ENCODE measurements around the gene CDCA4. TPM values are rescaled to one million over a fixed set of nuclear protein-coding genes. Genes with fewer than 3 reads are reported as not detected.

CDCA4 gene
- total RNA-seq, 2 experiments from 2014 or later = 17.7 to 18.8 TPM

DNA sequence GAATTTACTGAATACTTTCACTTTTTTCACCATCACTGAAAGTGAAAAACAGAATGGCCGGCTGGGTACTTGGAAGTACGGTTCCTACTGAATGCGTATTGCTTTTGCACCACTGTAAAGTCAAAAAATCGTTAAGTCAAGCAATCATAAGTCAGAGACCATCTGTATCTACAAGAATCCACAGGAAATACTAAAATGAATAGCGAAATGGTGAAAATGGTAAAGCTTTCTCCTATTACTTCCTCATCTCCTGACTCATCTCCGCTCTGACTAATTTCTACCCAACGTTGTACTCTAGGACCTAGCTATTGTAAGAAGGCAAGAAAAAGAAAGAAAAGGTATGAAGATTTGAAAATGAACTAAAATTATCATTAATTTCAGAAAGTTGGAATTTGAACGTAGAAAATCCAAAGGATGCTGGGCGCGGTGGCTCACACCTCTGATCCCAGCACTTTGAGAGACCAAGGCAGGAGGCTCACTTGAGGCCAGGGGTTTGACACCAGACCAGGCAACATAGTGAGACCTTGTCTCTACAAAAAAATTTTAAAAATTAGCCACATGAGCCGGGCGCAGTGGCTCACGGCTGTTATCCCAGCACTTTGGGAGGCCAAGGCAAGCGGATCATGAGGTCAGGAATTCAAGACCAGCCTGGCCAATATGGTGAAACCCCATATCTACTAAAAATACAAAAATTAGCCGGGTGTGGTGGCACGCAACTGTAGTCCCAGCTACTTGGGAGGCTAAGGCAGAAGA is 5.3 kb upstream of the CDCA4 start:
- H3K36me3 ChIP-seq (ENCODE audit: insufficient read depth, low read length) = no peaks in the 10 kb centered on the region
- ATAC-seq (ENCODE audit: poor library complexity) (no peak), DNase-seq (peak in 3 of 14 experiments; percentile 35 to 57 (median 46))
- H3K4me3 ChIP-seq (ENCODE audit: low read length) = no peak overlapping the region
- intact Hi-C loops (cut with DNase I, micrococcal nuclease) = no loop called here
- no peak overlapping the region for H3K27ac ChIP-seq (ENCODE audit: low read depth in 1 of 2, low read length in 2 of 2)
- H3K9me3 Mint-ChIP-seq = no peaks in the 10 kb centered on the region
- H3K9me3 ChIP-seq (ENCODE audit: control insufficient read depth in 1 of 2, insufficient read depth in 1 of 2, low read length in 2 of 2) = no peaks in the 10 kb centered on the region
- no peak overlapping the region for H3K4me3 Mint-ChIP-seq
- TF ChIP-seq, protein P1, sequence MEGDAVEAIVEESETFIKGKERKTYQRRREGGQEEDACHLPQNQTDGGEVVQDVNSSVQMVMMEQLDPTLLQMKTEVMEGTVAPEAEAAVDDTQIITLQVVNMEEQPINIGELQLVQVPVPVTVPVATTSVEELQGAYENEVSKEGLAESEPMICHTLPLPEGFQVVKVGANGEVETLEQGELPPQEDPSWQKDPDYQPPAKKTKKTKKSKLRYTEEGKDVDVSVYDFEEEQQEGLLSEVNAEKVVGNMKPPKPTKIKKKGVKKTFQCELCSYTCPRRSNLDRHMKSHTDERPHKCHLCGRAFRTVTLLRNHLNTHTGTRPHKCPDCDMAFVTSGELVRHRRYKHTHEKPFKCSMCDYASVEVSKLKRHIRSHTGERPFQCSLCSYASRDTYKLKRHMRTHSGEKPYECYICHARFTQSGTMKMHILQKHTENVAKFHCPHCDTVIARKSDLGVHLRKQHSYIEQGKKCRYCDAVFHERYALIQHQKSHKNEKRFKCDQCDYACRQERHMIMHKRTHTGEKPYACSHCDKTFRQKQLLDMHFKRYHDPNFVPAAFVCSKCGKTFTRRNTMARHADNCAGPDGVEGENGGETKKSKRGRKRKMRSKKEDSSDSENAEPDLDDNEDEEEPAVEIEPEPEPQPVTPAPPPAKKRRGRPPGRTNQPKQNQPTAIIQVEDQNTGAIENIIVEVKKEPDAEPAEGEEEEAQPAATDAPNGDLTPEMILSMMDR (IDR thresholded peaks at IDR 0.05) = no peak
- peak overlapping the region; percentile 73 for H3K27ac Mint-ChIP-seq
- no peaks in the 10 kb centered on the region for H3K36me3 Mint-ChIP-seq (ENCODE audit: low read depth)
- ChIA-PET CTCF (interaction anchor here (0.9 to 4.0 kb wide), 2 partner anchors 20 to 64 kb away, joined by 3 to 20 read pairs; no protein-coding TSS in a partner anchor), POLR2A (no interaction called here)
- H3K4me1 ChIP-seq (ENCODE audit: insufficient read depth, low read length) = peaks cover 38% of the 10 kb centered on the region
- no peaks in the 10 kb centered on the region for H3K27me3 ChIP-seq (ENCODE audit: control insufficient read depth in 1 of 2, insufficient read depth in 2 of 2, low read length in 2 of 2)
- H3K4me1 Mint-ChIP-seq (ENCODE audit: low read depth) = peaks cover 28% of the 10 kb centered on the region
- no peaks in the 10 kb centered on the region for H3K27me3 Mint-ChIP-seq

DNA sequence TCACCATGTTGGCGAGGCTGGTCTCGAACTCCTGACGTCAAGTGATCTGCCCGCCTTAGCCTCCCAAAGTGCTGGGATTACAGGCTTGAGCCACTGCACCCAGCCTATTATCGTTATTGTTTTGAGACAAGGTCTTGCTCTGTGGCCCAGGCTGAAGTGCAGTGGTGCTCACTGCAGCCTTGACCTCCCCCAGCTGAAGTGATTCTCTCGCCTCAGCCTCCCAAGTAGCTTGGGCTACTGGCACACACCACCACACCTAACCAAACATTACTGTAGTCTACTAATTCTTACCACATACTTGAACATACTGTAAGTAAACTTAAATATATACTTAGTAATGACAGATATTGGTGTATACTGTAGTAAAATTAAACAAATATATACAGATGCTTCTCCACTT is 4.5 kb upstream of the CDCA4 start:
- Mint-ChIP-seq H3K27me3 (no peaks in the 10 kb centered on the region), H3K4me3 (no peak overlapping the region), H3K9me3 (no peaks in the 10 kb centered on the region), H3K36me3 (ENCODE audit: low read depth) (no peaks in the 10 kb centered on the region), H3K27ac (peak overlapping the region; percentile 73), H3K4me1 (ENCODE audit: low read depth) (peaks cover 28% of the 10 kb centered on the region)
- ChIA-PET POLR2A (no interaction called here), CTCF (interaction anchor here (0.9 to 4.0 kb wide), 2 partner anchors 20 to 65 kb away, joined by 3 to 20 read pairs; no protein-coding TSS in a partner anchor)
- no peak for DNase-seq
- TF ChIP-seq, protein P1 (IDR thresholded peaks at IDR 0.05) = no peak
- ATAC-seq (ENCODE audit: poor library complexity) = no peak
- no peaks in the 10 kb centered on the region for H3K27me3 ChIP-seq (ENCODE audit: control insufficient read depth in 1 of 2, insufficient read depth in 2 of 2, low read length in 2 of 2)
- no peak overlapping the region for H3K4me3 ChIP-seq (ENCODE audit: low read length)
- no peak overlapping the region for H3K27ac ChIP-seq (ENCODE audit: low read depth in 1 of 2, low read length in 2 of 2)
- intact Hi-C loops (cut with DNase I, micrococcal nuclease) = no loop called here
- no peaks in the 10 kb centered on the region for H3K36me3 ChIP-seq (ENCODE audit: insufficient read depth, low read length)
- peaks cover 38% of the 10 kb centered on the region for H3K4me1 ChIP-seq (ENCODE audit: insufficient read depth, low read length)
- no peaks in the 10 kb centered on the region for H3K9me3 ChIP-seq (ENCODE audit: control insufficient read depth in 1 of 2, insufficient read depth in 1 of 2, low read length in 2 of 2)

DNA sequence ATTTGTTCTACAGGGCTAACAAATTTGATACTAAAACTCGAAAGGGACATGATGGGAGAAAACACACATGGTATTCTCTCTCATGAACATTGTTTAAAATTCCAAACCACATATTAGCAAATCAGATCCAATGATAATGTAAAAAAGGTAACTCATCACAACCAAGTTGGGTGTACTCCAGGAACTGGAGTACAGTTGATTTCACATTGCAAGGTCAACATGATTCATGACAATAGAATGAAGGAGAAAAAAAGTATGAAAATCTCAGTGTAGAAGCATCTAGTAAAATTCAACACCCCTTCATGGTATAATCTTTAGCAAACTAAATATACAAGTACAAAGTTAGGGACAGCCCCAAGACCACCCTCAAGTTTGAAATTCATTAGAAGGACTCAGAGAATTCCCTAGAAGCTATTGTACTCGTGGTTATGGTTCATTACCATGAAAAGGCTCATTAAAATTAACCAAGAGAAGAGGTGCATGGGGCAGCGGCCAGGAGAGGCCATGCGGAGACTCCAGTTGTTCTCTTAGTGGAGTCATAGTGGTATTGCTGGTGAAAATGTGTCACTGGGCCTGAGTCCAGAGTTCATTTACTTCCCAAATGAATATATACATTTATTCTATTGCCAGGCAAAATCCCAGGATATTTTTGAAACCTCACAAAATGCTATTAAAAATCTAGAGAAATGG is 3.1 kb upstream of the CDCA4 start:
- H3K9me3 ChIP-seq (ENCODE audit: control insufficient read depth in 1 of 2, insufficient read depth in 1 of 2, low read length in 2 of 2) = no peaks in the 10 kb centered on the region
- ATAC-seq (ENCODE audit: poor library complexity) = no peak
- no peak overlapping the region for H3K4me3 ChIP-seq (ENCODE audit: low read length)
- peaks cover 42% of the 10 kb centered on the region for H3K4me1 Mint-ChIP-seq (ENCODE audit: low read depth)
- TF ChIP-seq, protein P1 (IDR thresholded peaks at IDR 0.05) = no peak
- H3K4me1 ChIP-seq (ENCODE audit: insufficient read depth, low read length) = peaks cover 51% of the 10 kb centered on the region
- H3K9me3 Mint-ChIP-seq = no peaks in the 10 kb centered on the region
- no peak overlapping the region for H3K27ac ChIP-seq (ENCODE audit: low read depth in 1 of 2, low read length in 2 of 2)
- no peaks in the 10 kb centered on the region for H3K27me3 Mint-ChIP-seq
- ChIA-PET CTCF (interaction anchor here (4.0 kb wide), 1 partner anchor 22 kb away, joined by 20 read pairs; no protein-coding TSS in a partner anchor), POLR2A (no interaction called here)
- no peak overlapping the region for H3K4me3 Mint-ChIP-seq
- DNase-seq = no peak
- intact Hi-C loops (cut with DNase I, micrococcal nuclease) = loop anchor here in 1 of 2 experiments (5.0 kb wide), 2 partner anchors 272 to 288 kb away; partner anchors contain the start of genes PACS2 and SIVA1
- H3K27ac Mint-ChIP-seq = peak overlapping the region; percentile 3
- no peaks in the 10 kb centered on the region for H3K36me3 Mint-ChIP-seq (ENCODE audit: low read depth)
- H3K27me3 ChIP-seq (ENCODE audit: control insufficient read depth in 1 of 2, insufficient read depth in 2 of 2, low read length in 2 of 2) = no peaks in the 10 kb centered on the region
- no peaks in the 10 kb centered on the region for H3K36me3 ChIP-seq (ENCODE audit: insufficient read depth, low read length)
